ENCODE data around the gene DAD1. TPM values are rescaled to one million over a fixed set of nuclear protein-coding genes. Genes with fewer than 3 reads are reported as not detected.

Gene DAD1
- total RNA-seq, 1 donor from 2014 or later: 145 TPM

DNA sequence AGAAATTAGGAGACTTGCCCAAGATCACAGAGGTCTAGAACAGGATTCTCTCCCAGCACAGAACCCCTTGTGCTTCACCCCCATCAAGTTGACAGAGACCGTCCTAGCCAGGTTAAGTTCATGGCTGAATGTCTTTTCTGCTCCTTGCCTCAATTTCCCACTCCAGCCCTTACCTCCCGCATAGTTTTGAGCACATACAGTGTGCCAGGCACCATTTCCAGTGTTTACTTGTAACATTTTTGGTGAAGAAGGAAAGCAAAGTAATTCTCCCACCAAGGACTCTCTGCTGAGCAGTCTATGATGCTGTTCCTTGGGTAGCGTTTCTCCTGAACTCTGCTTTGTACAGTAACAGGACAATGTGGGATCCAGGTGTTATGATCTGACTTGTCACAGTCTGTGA, 10.3 kb upstream of the DAD1 start:
- TF ChIP-seq, protein P1, sequence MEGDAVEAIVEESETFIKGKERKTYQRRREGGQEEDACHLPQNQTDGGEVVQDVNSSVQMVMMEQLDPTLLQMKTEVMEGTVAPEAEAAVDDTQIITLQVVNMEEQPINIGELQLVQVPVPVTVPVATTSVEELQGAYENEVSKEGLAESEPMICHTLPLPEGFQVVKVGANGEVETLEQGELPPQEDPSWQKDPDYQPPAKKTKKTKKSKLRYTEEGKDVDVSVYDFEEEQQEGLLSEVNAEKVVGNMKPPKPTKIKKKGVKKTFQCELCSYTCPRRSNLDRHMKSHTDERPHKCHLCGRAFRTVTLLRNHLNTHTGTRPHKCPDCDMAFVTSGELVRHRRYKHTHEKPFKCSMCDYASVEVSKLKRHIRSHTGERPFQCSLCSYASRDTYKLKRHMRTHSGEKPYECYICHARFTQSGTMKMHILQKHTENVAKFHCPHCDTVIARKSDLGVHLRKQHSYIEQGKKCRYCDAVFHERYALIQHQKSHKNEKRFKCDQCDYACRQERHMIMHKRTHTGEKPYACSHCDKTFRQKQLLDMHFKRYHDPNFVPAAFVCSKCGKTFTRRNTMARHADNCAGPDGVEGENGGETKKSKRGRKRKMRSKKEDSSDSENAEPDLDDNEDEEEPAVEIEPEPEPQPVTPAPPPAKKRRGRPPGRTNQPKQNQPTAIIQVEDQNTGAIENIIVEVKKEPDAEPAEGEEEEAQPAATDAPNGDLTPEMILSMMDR (IDR thresholded peaks at IDR 0.05): no peak
- no peak for TF ChIP-seq POLR2A (IDR thresholded peaks at IDR 0.05)
- no peak for TF ChIP-seq POLR2AphosphoS5 (IDR thresholded peaks at IDR 0.05; ENCODE audit: insufficient read depth in 1 of 2, low read depth in 1 of 2)
- Histone ChIP-seq H3K27ac (peak overlapping the region; percentile 93), H3K9me3 (no peaks in the 10 kb centered on the region), H3K4me1 (peaks cover 27% of the 10 kb centered on the region), H3K27me3 (no peaks in the 10 kb centered on the region), H3K4me3 (peak overlapping the region; percentile 67 to 70), H3K36me3 (peaks cover 0 to 27% of the 10 kb centered on the region in 2 donors)
- no peak for DNase-seq (ENCODE audit: extremely low spot score in 2 of 2)
- intact Hi-C loops (cut with DNase I): no loop called here

DNA sequence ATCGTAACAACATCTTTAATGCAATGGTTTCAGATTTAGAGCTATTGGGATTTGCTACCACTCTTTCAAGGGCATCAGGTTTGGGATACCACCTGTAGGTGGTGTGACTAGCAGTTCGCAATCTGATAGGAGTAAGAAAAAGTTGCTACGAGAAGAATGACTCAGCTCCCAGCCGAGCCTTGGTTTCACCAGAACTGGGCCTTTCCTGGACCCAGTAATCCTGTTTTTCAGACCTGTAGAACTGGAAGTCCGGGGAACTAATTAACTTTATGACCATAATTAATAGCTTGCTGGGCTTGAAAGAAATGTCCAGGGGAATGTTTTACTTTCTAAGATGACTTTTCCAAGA, 9.8 kb upstream of the DAD1 start:
- no peak for DNase-seq (ENCODE audit: extremely low spot score in 2 of 2)
- H3K9me3 ChIP-seq: no peaks in the 10 kb centered on the region
- peaks cover 27% of the 10 kb centered on the region for H3K4me1 ChIP-seq
- peak overlapping the region; percentile 67 to 70 for H3K4me3 ChIP-seq
- H3K36me3 ChIP-seq: peaks cover 0 to 22% of the 10 kb centered on the region in 2 donors
- TF ChIP-seq POLR2AphosphoS5 (IDR thresholded peaks at IDR 0.05; ENCODE audit: insufficient read depth in 1 of 2, low read depth in 1 of 2) (peak in 1 of 2 donors; percentile 73), POLR2A (IDR thresholded peaks at IDR 0.05) (no peak)
- TF ChIP-seq, protein P1 (IDR thresholded peaks at IDR 0.05): no peak
- H3K27me3 ChIP-seq: no peaks in the 10 kb centered on the region
- intact Hi-C loops (cut with DNase I): no loop called here
- peak overlapping the region; percentile 93 for H3K27ac ChIP-seq

DNA sequence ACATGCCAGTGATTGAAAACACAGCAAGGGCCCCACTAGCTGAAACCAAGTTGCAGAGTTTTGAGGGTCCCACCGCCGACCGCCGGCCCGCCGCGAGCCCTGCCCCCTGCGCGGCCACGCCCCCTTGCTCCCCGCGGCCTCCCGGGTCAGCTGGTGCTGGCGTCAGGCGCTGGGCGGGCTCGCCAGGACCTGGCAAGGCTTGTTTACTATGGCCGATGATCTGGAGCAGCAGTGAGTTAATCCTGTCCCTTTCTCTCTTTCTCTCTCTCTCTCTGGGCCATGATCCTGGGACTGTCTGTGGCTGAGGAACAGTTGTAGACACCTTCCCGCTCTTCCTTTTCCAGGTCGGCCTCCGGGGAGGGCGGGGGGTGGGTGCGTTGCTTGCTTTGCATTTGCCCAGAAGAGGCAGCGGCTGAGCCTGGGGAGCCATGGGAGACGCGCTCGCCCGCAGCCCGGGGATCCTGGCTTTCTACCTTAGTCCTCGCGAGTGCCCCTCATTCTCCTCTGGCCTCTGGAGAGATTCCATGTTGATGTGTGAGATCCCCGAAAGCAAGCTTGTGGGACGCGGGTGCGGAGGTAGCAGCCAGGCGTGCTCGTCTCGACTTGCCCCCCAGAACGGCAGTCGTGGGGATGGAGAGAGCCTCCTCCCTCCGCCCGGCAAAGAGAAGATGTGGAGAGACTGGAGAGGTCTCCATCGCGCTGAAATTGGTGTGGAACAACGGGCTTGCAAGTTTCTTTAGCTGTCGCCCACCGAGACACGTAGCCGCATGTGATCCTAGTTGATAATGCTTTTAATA, 9.3 kb upstream of the DAD1 start, which contains the start of gene ABHD4:
TSS of gene ABHD4 (plus strand) at position 202 of the 797 bp plus-strand sequence. CDS start at position 209, 7 bp downstream.
- intact Hi-C loops (cut with DNase I): no loop called here
- peak within 1 kb of the TSS; percentile 93 for H3K27ac ChIP-seq
- H3K27me3 ChIP-seq: no peaks in the 10 kb centered on the region

DNA sequence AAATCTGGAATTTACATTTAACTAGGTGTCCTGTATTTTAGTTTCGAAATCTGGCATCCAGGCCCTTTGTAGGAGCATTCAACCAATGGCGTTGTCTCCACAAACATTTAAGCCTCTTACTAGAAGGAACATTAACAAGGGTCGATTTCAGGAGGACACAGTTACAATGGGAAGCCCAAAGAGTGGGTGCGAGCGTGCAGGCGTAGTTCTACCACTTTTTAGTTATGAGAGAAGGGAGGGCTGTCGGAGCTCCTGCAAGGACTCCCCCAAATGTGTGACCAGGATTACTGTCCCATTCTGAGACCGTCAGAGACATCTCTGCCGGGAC, 8.7 kb upstream of the DAD1 start:
- Histone ChIP-seq H3K36me3 (peaks cover 0 to 11% of the 10 kb centered on the region in 2 donors), H3K4me1 (peaks cover 27% of the 10 kb centered on the region), H3K27ac (peak overlapping the region; percentile 93), H3K9me3 (no peaks in the 10 kb centered on the region), H3K4me3 (peak overlapping the region; percentile 67 to 70), H3K27me3 (no peaks in the 10 kb centered on the region)
- no peak for DNase-seq (ENCODE audit: extremely low spot score in 2 of 2)
- TF ChIP-seq, protein P1 (IDR thresholded peaks at IDR 0.05): no peak
- TF ChIP-seq POLR2AphosphoS5 (IDR thresholded peaks at IDR 0.05; ENCODE audit: insufficient read depth in 1 of 2, low read depth in 1 of 2): no peak
- no peak for TF ChIP-seq POLR2A (IDR thresholded peaks at IDR 0.05)
- intact Hi-C loops (cut with DNase I): no loop called here

More for the DNA sequence above, 9.3 kb upstream of the DAD1 start, which contains the start of gene ABHD4:
- Histone ChIP-seq H3K4me1 (peaks cover 27% of the 10 kb centered on the region), H3K4me3 (peak within 1 kb of the TSS; percentile 67 to 70), H3K9me3 (no peaks in the 10 kb centered on the region), H3K36me3 (peaks cover 0 to 16% of the 10 kb centered on the region in 2 donors)
- no peak for DNase-seq (ENCODE audit: extremely low spot score in 2 of 2)
- TF ChIP-seq POLR2AphosphoS5 (IDR thresholded peaks at IDR 0.05; ENCODE audit: insufficient read depth in 1 of 2, low read depth in 1 of 2) (peak; percentile 49 to 83), POLR2A (IDR thresholded peaks at IDR 0.05) (peak in 1 of 2 donors; percentile 70)
- TF ChIP-seq, protein P1 (IDR thresholded peaks at IDR 0.05): no peak

DNA sequence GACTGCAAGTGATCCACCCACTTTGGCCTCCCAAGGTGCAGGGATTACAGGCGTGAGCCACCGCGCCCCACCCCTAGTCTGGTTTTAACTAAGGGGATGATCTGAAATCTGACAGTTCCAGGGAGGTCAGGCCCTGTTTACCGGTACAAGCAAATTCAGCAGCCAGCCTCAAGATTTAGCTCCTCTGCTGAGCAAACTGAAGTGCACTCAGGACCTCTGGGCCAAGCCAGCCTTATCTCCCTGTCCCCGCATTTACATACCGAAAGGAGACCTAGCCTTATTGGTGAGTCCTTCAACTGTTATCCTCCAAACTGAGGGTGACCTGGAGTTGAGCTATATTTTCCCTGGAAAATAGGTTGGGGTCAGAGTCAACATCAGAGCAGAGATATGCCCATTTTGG, 8.2 kb upstream of the DAD1 start:
- Histone ChIP-seq H3K4me3 (no peak overlapping the region), H3K9me3 (no peaks in the 10 kb centered on the region), H3K36me3 (peaks cover 0 to 6% of the 10 kb centered on the region in 2 donors), H3K27me3 (no peaks in the 10 kb centered on the region), H3K27ac (no peak overlapping the region), H3K4me1 (peaks cover 27% of the 10 kb centered on the region)
- intact Hi-C loops (cut with DNase I): no loop called here
- TF ChIP-seq, protein P1 (IDR thresholded peaks at IDR 0.05): no peak
- no peak for TF ChIP-seq POLR2A (IDR thresholded peaks at IDR 0.05)
- no peak for TF ChIP-seq POLR2AphosphoS5 (IDR thresholded peaks at IDR 0.05; ENCODE audit: insufficient read depth in 1 of 2, low read depth in 1 of 2)
- DNase-seq (ENCODE audit: extremely low spot score in 2 of 2): no peak
